ENCODE measurements around the gene C6orf132.

C6orf132 gene

DNA sequence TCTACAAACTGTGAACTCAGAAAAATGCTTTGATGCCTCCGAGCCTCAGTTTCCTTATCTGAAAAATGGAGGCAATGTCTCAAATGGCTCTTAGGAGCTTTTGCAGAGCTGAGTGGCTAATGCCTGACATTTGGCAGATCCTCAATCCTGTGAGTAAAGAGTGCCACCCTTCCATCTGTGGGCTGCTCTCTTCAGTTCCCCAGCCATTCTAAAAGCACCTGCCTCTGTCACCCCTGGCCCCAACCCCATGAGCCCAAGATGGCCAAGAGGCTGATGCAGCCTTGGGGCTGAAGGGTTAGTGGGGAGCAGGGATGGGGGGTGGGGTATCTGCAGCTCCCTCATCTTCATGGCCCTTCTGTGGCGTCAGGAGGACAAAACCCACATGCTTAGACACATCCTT, 16.2 kb upstream of the C6orf132 start:
- H3K27me3 ChIP-seq (ENCODE audit: insufficient read depth, low read depth) = no peaks in the 10 kb centered on the region; the same call in 1 of the 2 replicates
- no peak overlapping the region for H3K27ac ChIP-seq
- no peak overlapping the region for H2AFZ ChIP-seq (ENCODE audit: low read depth)
- no peaks in the 10 kb centered on the region for H3K4me1 ChIP-seq (ENCODE audit: low read depth, poor library complexity, severe bottlenecking)
- H3K9ac ChIP-seq = no peak overlapping the region
- TF ChIP-seq, protein P1, sequence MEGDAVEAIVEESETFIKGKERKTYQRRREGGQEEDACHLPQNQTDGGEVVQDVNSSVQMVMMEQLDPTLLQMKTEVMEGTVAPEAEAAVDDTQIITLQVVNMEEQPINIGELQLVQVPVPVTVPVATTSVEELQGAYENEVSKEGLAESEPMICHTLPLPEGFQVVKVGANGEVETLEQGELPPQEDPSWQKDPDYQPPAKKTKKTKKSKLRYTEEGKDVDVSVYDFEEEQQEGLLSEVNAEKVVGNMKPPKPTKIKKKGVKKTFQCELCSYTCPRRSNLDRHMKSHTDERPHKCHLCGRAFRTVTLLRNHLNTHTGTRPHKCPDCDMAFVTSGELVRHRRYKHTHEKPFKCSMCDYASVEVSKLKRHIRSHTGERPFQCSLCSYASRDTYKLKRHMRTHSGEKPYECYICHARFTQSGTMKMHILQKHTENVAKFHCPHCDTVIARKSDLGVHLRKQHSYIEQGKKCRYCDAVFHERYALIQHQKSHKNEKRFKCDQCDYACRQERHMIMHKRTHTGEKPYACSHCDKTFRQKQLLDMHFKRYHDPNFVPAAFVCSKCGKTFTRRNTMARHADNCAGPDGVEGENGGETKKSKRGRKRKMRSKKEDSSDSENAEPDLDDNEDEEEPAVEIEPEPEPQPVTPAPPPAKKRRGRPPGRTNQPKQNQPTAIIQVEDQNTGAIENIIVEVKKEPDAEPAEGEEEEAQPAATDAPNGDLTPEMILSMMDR (conservative IDR thresholded peaks at IDR 0.05; ENCODE audit: low read depth, low read length) = no peak
- H3K4me3 ChIP-seq (IDR thresholded peaks at IDR 0.05; ENCODE audit: insufficient read depth, low read depth, low read length) = no peak overlapping the region
- H3K79me2 ChIP-seq (ENCODE audit: insufficient read depth, low read depth) = no peaks in the 10 kb centered on the region
- no peak overlapping the region for H3K4me2 ChIP-seq
- no peaks in the 10 kb centered on the region for H4K20me1 ChIP-seq (ENCODE audit: insufficient read depth)
- H3K36me3 ChIP-seq (ENCODE audit: insufficient read depth) = no peaks in the 10 kb centered on the region

DNA sequence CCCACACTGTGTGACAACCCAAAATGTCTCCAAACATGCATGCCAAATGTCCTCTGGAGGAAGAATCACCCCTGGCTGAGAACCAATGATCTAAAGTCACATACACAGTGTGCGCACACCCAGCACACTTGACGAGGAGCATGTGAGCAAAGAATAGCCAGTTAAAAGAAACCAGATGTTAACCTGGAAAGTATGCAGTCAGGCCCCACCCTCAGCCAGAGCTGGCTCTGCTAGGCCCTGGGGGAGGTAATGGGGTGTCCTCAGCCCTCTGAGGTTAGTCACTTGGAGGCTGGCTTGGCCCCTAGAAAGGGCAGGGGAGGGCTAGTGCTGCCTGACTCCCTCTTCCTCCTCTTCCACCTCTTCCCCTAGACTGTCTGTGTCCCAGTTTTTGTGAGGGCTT, 15.6 kb upstream of the C6orf132 start:
- no peaks in the 10 kb centered on the region; the same call in 1 of the 2 replicates for H3K27me3 ChIP-seq (ENCODE audit: insufficient read depth, low read depth)
- H3K27ac ChIP-seq = no peak overlapping the region
- H2AFZ ChIP-seq (ENCODE audit: low read depth) = no peak overlapping the region
- TF ChIP-seq, protein P1 (conservative IDR thresholded peaks at IDR 0.05; ENCODE audit: low read depth, low read length) = no peak
- H4K20me1 ChIP-seq (ENCODE audit: insufficient read depth) = no peaks in the 10 kb centered on the region
- H3K4me1 ChIP-seq (ENCODE audit: low read depth, poor library complexity, severe bottlenecking) = no peaks in the 10 kb centered on the region
- no peaks in the 10 kb centered on the region for H3K79me2 ChIP-seq (ENCODE audit: insufficient read depth, low read depth)
- H3K36me3 ChIP-seq (ENCODE audit: insufficient read depth) = no peaks in the 10 kb centered on the region
- no peak overlapping the region for H3K4me2 ChIP-seq
- no peak overlapping the region for H3K4me3 ChIP-seq (IDR thresholded peaks at IDR 0.05; ENCODE audit: insufficient read depth, low read depth, low read length)
- H3K9ac ChIP-seq = no peak overlapping the region

DNA sequence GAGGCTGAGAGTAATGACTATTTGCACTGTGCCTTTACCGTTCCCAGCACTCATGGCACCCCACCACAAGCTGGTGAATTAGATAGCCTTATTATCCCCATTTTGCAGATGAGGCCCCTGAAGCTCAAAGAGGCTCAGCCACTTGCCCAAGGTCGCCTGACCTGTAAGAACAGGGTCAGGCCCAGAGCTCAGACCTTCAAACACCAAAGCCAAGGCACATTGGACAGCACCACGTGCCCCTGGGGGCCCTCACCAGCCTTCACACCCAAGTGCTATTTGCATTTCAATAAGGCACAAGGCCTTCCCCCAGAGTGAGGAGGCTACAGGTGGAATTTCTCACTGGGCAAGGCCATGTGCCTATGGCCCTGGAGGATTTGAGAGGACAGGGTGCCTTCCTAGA, 14.2 kb upstream of the C6orf132 start:
- TF ChIP-seq, protein P1 (conservative IDR thresholded peaks at IDR 0.05; ENCODE audit: low read depth, low read length) = no peak
- Histone ChIP-seq H3K27me3 (ENCODE audit: insufficient read depth, low read depth) (no peaks in the 10 kb centered on the region), H4K20me1 (ENCODE audit: insufficient read depth) (no peaks in the 10 kb centered on the region), H3K4me3 (IDR thresholded peaks at IDR 0.05; ENCODE audit: insufficient read depth, low read depth, low read length) (no peak overlapping the region), H3K4me1 (ENCODE audit: low read depth, poor library complexity, severe bottlenecking) (no peaks in the 10 kb centered on the region), H3K4me2 (no peak overlapping the region), H2AFZ (ENCODE audit: low read depth) (no peak overlapping the region), H3K27ac (no peak overlapping the region), H3K79me2 (ENCODE audit: insufficient read depth, low read depth) (no peaks in the 10 kb centered on the region), H3K36me3 (ENCODE audit: insufficient read depth) (no peaks in the 10 kb centered on the region), H3K9ac (no peak overlapping the region)

DNA sequence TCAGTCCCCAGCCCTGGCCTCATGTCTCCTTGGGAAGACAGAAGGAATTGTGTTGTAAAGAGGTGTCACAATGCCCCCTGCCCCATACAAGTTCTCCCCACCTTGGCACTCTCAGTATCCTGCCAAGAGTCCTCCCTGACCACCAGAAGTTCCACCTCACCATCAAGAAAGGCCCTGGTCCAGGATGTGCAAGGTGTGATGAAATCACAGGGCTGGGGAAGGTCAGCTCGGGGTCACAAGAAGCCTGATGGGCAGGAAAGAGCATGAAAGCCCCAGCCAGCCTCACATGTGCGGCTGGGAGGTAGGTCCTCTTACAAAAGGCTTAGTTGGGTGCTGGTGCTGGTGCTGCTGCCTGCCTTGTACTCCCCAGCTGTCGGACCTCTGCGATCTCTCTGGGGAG, 12.9 kb upstream of the C6orf132 start:
- TF ChIP-seq, protein P1 (conservative IDR thresholded peaks at IDR 0.05; ENCODE audit: low read depth, low read length) = no peak
- H4K20me1 ChIP-seq (ENCODE audit: insufficient read depth) = no peaks in the 10 kb centered on the region
- no peak overlapping the region for H3K9ac ChIP-seq
- no peaks in the 10 kb centered on the region for H3K4me1 ChIP-seq (ENCODE audit: low read depth, poor library complexity, severe bottlenecking)
- no peaks in the 10 kb centered on the region for H3K36me3 ChIP-seq (ENCODE audit: insufficient read depth)
- no peaks in the 10 kb centered on the region for H3K27me3 ChIP-seq (ENCODE audit: insufficient read depth, low read depth)
- H2AFZ ChIP-seq (ENCODE audit: low read depth) = no peak overlapping the region
- no peaks in the 10 kb centered on the region for H3K79me2 ChIP-seq (ENCODE audit: insufficient read depth, low read depth)
- H3K27ac ChIP-seq = no peak overlapping the region
- H3K4me2 ChIP-seq = no peak overlapping the region
- no peak overlapping the region for H3K4me3 ChIP-seq (IDR thresholded peaks at IDR 0.05; ENCODE audit: insufficient read depth, low read depth, low read length)
